ENCODE results near the gene ANKRD34C.
"Not testable (repeated sequence)": the region's sequence is repeated elsewhere in the genome, so short reads cannot be mapped to it uniquely, and the experiment has no call there.

The ANKRD34C gene

DNA sequence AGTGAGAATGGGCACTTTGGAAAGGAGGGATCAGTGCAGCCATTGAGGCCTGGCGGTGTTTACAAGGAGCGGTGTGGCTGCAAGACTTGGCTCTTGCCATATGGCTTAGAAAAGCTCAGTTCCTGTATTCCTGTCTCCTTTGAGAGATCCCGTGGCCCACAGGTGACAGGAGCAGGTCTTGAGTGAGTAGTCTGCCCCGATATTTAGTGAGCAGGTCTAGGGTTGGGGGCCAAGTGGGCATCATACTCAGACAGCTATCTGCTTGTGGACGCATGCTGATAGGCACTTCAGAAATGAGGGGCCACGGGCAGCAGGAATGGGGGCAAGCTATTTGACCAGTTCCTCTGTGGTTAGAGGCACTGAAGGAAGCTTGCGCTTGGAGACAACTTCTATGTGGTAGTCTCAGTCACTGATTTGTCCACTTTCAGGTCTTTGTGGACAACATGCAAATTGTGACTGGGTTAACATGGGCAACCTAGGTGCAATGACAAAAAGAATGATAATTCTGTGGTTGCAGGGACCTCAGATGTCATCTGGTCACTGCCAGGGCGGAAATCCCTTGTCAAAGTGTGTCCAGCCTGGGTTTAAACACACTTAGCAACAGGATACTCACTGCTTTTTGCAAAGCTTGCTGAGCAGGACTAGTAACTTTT is 29.5 kb downstream of the ANKRD34C start:
- no peak for DNase-seq

DNA sequence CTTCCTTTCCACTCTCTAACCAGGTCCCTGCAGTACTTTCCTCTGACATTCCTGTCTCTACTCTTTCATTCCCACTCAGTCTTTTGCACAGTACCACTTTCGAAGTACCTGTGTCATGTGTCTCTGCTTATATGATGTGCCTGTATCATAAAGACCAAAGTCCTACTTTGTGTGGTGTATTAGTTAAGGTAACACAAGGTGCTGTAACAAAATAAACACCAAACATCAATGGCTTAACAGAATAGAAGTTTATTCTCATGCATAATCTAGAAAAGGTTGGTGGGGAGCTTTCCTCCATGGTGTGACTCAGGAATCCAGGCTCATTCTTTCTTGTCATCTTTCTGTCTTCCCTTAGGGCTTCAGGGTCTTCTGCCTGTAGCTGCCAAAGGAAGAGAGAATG is 31.7 kb downstream of the ANKRD34C start:
- DNase-seq, result no peak

DNA sequence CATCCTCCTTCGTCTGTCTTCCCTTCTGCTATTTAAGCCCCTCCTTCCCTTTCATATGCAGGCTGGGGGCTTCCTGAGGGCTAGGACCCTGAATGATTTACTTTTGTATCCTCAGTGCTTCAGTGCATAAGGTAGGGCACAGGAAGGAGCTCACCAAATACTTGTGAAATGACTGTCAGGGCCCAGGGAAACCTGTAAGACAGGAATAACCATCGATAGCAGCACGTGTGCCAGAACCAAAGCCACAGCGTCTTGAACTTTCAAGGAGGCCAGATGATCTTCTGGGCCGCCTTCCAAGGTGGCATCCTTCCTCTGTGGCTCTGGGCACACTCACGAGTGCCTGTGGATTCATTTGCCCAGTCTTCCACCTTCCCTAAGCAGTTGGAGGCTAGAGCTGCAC is 32.3 kb downstream of the ANKRD34C start:
- DNase-seq, result no peak

- DNase-seq, result no peak
These were observed 33.3 kb downstream of the ANKRD34C start for GRCh38 chr15:79315623-79316328.

DNA sequence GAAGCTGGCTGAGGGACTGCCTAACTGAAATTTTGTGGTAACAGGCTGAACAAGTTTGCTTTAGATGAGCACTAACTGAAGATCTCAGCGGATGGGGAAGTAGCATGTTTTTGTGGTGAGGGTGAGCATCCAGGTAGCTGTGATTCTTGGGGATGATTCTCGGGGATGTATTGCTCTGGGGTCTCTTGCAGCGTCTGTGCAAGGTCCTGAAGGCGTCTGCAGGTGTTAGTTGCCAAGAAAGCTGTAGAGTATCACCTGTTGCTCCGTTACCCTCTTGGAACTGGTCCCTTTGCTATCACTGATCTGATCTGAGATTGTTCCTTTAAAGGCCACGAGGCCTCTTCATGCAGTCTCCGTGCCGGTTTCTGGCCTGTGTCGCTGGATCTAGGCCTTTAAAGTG is 34.3 kb downstream of the ANKRD34C start:
- DNase-seq, result no peak

- DNase-seq, result not testable (repeated sequence)
These were observed 37.5 kb downstream of the ANKRD34C start for GRCh38 chr15:79319973-79320372.

GRCh38 chr15:79321876-79322275 is 39.4 kb downstream of the ANKRD34C start:
- DNase-seq, result no peak

DNA sequence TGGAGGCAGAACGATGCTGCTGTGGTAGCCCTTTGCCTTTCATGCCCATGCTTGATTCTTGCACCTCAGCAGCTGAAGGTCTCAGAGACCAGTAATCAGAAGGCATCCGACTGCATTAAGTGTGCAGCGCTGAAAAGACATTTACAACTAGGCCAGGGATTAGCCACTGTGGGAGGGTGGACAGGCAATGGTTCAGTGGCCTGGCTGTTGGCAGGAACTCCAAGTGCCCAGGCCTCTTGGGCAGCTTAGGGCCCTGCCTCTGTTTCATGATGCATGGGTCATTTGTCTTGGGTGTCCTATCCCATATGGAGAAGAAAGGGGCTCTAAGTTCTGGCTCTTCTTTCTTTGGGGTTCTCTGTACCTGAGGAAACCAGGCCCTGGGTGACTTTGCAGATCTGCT is 39.8 kb downstream of the ANKRD34C start:
- DNase-seq, result no peak

DNA sequence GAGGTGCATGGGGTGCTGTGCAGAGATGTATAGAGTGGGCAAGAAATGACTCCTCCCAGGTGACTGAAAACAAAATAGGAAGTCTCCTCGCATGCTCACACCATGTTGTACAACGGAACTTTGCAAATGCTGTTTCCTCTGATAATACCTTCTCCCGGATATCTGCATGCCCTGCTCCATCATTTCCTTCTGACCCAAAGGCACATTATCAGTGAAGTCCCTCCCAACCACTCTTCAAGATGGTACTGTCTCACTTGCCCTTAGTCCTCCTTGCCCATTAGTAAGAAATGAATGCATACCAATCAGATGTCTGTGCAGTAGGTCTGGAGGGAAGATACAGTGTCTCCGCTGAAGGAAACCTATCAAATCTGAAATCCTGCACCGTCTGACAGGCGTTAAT is 40.4 kb downstream of the ANKRD34C start:
- no peak for DNase-seq

DNA sequence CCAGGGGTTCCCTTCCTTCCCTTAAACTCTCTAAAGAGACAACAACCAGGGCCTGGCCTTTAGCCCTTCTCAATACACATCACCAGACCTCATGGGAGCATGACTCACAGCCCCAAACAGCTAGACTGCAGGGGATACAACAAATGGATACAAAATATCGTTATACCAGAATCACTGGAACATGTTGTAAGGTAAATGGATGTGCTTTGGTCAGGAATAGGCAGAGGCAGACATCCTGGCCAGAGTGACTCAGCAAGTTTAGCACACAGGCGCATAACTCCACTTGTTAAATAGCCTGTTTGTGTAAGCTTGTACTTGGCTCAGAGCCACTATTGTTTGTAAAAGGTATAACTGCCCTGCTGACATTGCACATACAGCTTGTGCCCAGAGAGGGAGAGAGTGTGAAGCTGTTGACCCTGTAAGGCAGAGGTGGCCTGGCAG is 46.7 kb downstream of the ANKRD34C start:
- peak; percentile 4 for DNase-seq
